ENCODE results near the gene NKX2-4.

Gene NKX2-4

DNA sequence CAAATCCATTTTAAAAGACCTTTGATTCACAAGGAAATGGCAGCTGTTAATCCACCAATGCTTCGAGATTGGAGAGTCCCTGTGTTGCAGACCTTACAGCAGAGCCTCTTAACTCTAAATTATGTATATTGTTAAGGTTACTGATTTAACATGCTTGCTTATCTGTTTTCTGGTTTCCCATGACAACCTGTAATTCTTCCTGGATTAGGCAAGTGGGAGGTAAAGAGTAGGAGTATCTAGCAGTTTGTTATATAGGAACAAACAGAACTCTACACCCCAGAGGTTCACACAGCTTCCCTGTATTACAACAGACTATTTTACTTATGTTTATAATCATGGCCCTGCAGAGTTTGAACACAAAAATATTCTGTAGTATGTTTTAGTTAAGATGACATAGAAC lies 39.5 kb downstream of the NKX2-4 start:
- DNase-seq, result no peak

DNA sequence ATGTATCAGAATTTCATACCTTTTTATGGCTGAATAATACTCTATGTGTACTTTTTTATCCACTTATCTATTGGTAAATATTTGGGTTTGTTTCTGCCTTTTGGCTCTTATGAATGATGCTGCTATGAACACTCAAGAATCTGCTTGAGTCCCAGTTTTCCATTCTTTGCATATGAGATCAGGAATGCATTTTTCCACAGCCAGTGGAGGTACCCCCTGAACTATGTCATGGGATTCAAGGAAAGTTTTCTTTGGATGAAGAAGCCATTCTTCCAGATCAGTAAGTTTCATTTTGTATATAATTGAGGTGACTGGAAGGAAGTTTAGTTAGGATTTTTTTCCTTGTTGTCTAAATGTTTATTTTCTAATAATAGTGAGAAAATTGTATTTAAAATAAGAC lies 40.9 kb downstream of the NKX2-4 start:
- DNase-seq, result no peak

- no peak for DNase-seq
These were observed 41.3 kb downstream of the NKX2-4 start for GRCh38 chr20:21355981-21356380.

- no peak for DNase-seq
These were observed 44.1 kb downstream of the NKX2-4 start for GRCh38 chr20:21353236-21353635.

GRCh38 chr20:21352703-21353102 lies 44.6 kb downstream of the NKX2-4 start:
- no peak for DNase-seq
